SU-DHL-6 (cell line): Measurements from ENCODE around the gene BATF.

Source experiments
- CTCF ChIP-seq: fragments of 200-600 bp; sonication (generic); IDR thresholded peaks from one replicate; pipeline ENCODE4 v1.5.1; 2017; ENCODE audit warnings: antibody characterized with exemption, mild to moderate bottlenecking, low read length, moderate library complexity; ENCODE audit not compliant: insufficient read depth, poor library complexity, severe bottlenecking
- EZH2phosphoT487 ChIP-seq: fragments of 200-600 bp; sonication (generic), shearing (Covaris generic); conservative IDR thresholded peaks from 2 replicates; pipeline ENCODE4 v1.6.1; 2018; ENCODE audit warnings: mild to moderate bottlenecking, antibody characterized with exemption, low read length, moderate library complexity, mixed read lengths

GRCh38 chr14:75497191-75497590, 25.1 kb upstream of the BATF start:
- TF ChIP-seq CTCF (no peak), EZH2phosphoT487 (no peak)
